Stimulated activated CD4-positive, alpha-beta T cell treated with anti-CD3 and anti-CD28 coated beads, Interleukin-2, amount 100 ng/mL, for 24 hours (primary cell): ENCODE results near the gene DNM2.
"Not testable (repeated sequence)": the region's sequence is repeated elsewhere in the genome, so short reads cannot be mapped to it uniquely, and the experiment has no call there.

Source experiments
- DNase-seq, 2 donors: peaks; one replicate each; pipeline ENCODE4 v3.0.0-alpha.2; 2020

The DNM2 gene

DNA sequence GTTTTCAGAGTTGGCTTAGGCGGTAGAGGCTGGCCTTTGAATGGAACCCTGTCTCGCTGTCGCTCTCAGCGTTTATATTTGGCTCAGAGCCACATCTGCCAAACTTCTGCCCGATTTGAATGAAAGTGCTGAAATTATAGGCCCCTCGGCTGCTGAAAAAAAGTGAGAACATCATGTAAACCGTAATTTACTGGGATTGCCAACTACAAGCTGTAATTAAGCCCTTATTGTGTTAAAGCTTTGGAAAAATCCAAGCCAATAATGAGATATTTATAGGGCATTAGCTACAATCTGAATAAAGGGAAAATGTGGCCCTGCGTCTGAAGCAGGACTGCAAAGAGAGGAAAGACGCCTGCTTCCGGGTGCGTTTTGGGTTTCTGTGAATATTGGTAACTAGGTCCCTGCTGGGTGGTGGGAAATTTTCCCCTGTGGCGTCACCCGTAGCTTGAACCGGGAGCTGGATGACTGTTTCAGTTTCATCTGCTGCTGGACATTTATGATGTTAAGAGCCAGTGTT is 9.9 kb downstream of the DNM2 start:
- DNase-seq, result no peak

DNA sequence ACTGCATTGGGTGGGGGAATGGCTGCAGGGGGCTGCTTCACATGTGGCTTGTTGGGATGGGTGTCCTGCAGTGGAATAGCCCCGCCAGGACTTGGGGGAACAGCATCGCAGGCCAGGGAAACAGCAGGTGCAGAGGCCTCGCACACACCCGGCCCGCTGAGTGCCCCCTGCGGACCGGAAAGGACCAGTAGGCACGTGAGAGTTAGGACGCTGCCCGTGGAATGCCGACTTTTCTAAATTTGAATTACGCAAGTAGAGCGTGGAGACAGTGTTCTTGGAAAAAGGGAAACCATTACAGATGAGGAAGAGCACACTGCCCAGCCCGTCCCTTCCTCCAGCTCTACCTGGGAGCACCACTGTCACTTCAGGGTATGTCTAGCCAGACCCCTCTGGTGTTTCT is 11.5 kb downstream of the DNM2 start:
- no peak for DNase-seq

DNA sequence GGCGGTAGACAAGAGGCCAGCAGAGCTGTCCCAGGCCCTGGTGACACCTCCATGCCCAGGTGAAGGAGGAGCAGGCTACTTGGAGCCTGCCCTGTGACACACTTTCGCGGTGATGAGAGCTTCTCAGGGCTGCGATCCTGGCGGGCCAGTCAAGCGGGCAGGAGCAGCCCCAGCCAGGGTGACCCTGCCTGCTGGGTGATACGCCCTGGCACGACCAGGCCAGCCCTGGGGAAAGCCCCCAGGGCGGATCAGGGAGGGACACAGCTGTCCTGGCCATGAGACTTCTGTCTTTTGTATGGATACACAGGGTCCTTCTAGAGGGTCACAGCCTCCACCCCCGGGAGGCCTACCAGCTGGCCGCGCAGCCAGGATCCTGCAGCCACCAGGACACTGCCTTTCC is 13.1 kb downstream of the DNM2 start:
- no peak for DNase-seq

DNA sequence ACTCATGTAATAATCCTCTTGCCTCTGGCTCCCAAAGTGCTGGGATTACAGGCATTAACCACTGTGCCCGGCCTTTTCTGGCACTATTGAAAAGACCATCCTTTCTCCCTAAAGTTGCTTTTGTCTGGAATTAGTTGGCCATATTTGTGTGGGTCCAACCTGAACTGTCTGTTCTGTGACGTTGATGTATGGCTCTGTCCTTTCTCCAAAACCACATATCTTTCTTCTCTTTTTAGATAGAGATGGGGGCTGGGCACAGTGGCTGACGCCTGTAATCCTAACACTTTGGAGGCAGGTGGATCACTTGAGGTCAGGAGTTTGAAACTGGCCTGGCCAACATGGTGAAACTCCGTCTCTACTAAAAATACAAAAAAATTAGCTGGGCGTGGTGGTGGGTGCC is 17.9 kb downstream of the DNM2 start:
- DNase-seq, result no peak

DNA sequence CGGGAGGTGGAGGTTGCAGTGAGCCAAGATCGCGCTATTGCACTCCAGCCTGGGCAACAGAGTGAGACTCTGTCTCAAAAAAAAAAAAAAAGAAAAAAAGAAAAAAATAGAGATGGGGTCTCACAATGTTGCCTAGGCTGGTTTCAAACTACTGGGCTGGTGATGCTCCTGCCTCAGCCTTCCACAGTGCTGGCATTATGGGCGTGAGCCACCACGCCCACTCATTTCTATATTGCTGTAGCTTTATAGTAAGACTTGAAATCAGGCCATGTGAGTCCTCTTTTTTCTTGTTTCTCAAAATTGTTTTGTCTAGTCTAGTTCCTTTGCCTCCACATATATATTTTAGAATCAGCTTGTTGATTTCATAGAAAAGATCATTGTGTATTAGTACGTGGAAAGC is 18.3 kb downstream of the DNM2 start:
- no peak for DNase-seq

DNA sequence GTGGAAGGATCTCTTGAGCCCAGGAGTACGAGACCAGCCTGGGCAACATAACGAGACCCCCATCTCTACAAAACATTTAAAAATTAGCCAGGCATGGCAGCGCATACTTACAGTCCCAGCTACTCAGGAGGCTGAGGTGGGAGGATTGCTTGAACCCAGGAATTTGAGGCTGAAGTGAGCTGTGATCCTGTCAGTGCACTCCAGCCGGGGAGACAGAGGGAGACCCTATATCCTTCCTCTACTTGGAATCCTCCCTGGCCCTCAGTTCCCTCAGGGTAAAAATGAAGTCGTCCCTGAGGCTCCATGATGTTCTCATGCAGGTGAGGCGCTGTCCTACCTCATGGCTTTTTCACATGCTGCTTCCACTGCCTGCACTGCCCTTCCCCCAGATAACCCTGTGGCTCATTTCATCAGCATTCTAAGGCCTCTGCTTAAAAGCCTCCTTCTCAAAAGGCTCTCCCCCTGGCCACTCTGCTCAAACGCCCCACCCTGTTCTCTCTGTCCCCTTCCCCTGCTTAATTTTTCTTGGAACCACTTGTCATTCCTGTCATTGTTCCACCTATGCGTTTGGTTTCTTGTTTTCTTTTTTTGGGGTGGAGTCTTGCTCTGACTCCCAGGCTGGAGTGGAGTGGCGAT is 19.2 kb downstream of the DNM2 start:
- no peak for DNase-seq

DNA sequence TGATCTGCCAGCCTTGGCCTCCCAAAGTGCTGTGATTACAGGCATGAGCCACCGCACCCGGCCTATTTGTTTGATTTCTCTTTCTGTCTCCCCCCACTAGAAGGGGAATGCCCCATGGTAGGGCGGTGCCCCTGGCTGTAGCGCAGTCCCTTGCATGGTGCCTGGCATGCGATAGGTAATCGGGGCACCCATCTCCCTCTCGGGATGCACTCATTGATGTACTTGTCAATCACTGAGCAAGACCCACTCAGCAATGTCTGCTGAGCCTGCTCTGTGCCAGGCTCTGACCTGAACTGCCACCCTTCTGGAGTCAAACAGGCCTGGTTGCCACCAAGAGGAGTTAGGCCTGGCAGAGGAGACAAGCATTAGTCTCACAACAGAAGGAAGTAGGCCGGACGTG is 19.8 kb downstream of the DNM2 start:
- no peak for DNase-seq

DNA sequence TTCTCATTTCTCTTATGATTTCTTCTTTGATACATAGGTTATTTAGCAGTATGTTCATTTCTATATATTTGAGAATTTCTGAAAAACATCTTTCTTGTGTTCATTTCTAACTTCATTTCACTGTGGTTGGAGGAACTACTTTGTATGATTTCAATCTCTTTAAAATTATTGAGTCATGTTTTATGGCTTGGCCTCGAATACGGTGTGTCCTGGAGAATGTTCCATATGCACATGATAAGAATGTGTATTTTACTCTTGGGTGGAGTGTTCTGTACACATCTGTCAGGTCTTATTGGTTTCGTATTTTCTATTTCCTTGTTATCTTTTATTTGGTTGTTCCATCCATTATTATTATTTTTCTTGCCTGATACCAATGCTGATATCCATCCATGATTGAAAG is 22.9 kb downstream of the DNM2 start:
- no peak for DNase-seq

DNA sequence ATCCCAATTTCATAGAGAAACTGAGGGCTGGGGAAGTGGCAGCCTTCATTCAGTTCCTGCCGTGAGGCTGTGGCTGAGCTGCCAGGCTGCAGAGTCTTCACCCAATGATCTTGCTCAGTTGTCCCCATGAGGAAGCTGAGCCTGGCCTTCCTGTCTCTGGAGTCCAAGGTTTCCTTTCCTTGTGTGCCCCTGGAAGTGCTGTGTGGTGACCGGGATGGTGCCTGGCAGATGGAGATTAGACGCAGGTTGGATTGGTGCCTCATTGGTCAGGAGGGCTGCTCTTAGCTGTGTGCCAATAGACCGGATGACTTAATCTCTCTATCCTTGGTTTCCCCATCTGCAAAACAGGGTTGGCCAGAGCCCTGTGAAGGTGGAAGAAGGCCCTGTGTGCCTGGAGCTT is 24.6 kb downstream of the DNM2 start:
- no peak for DNase-seq

DNA sequence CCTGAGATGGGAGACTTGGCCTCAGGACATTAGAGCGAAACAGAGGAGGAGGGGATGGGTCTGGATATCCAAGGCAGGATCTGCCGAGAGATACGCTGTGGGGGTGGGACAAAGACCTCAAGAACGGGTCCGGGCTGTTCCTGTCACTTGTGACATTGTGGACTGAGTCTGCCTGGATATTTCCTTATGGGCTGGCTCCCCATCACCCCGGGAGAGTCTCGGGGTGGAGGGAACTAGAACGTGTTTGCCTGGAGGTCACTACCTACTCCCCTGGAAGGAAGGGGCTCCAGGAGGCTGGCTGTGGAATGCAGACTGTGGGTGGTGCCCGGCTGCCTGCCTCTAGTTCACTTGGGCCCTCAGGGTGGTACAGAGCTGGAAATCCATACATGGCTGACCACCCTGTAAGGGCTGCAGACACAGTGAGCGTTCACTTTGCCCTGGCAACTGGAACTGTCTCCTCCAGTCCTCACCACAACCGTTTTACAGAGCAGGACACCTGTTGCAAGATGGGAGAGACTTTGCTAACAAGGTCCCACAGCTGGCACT is 26.4 kb downstream of the DNM2 start:
- DNase-seq, result no peak

DNA sequence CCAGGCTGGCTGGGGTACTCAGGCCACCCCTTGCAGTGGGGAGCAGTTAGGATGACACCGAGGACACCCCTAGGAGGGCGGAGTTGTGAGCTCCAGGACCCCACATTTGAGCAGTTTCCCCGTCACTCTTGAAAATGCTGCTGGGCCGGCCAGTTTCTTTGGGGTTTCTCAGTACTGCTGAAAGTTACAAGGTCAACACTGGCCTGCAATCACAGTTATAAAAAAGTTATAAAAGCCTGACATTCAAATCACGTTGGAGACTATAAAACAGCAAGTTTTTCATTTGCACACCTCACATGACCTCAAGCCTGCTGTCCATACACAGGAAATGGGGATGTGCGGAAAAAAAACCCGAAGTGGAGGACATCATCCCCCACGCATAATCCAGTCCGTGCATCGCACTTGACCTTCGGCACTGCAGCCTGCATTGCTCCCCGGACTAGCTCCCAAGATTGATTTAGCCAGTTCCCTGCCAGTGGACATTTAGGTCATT is 27.0 kb downstream of the DNM2 start:
- DNase-seq, result no peak

DNA sequence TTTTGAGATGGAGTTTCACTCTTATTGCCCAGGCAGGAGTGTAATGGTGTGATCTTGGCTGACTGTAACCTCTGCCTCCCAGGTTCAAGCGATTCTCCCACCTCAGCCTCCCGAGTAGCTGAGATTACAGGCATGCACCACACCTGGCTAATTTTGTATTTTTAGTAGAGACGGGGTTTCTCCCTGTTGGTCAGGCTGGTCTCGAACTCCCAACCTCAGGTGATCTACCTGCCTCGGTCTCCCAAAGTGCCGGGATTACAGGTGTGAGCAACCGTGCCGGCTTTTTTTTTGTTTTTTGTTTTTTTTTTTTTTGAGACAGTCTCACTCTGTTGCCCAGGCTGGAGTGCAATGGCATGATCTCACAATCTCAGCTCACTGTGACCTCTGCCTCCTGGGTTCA is 28.6 kb downstream of the DNM2 start:
- not testable (repeated sequence) for DNase-seq

DNA sequence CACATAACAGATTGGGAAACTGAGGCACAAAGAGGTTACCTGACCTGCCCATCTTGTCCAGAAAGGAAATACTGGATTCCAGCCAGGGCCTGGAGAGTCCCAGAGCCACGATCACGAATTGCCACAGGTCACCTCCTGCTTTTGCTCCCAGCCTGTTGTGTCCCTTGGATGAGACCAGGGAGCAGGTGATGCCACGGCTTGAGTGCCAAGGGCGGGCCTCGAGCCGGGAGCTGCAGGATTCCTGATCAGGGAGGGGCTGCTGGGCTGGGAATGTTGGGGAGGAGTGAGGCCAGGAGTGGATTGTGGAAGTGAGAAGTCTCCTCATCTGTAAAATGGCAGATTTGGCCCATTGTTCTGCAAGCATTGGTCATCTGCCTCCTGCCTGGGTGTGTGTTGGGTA is 29.4 kb downstream of the DNM2 start:
- no peak for DNase-seq

DNA sequence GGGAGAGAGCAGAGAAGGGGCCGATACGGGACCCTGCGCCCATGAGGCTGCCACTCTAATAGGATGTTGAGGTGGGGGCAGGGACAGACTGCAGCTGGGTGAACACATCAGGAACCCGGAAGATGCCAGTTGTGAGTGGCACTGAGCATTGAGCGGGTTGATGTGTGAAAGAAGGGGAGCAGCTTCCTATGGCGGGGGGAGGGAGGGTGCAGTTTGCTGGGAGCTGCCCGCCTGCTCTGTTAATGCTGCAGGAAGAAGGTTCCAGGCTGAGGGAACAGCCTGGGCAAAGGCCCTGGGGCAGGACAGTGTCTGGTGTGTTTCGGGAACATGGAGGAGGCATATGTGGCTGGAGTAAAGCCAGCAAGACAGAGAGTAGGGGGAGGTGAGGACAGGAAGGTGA is 29.8 kb downstream of the DNM2 start:
- no peak for DNase-seq

DNA sequence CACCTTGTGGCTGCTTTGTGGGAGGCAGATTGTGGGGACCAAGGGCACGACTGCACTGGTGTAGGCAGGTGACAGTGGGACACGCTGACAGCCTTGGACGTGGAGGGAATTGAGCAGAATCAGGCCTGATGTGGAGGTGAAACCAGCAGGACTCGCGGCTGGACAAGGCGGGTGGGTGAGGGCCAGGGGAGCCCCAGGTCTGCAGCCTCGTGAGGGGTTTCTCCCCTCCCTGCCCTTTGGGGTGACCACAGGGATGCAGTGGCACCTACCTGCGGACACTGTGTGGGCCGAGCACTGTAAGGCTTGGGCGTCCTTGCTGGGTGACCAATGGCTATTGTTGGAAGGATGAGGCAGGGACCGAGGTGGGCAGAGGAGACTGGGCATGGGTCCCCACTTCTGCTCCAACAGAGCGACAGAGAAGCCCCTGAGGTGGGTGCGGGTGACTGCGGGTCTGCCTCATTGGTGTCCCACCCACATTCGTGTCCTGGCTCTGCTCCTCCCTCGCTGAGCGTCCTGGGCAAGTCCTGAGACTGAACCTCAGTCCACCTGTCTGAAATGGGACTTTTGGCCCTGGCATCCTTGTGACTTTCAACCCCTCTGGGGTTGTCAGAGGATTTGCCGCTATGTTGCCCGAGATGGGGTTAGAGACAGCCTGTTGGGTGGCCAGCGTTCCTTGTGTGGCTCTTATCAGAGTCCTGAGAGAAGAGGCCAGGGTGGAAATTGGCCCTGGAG is 30.5 kb downstream of the DNM2 start:
- no peak for DNase-seq

DNA sequence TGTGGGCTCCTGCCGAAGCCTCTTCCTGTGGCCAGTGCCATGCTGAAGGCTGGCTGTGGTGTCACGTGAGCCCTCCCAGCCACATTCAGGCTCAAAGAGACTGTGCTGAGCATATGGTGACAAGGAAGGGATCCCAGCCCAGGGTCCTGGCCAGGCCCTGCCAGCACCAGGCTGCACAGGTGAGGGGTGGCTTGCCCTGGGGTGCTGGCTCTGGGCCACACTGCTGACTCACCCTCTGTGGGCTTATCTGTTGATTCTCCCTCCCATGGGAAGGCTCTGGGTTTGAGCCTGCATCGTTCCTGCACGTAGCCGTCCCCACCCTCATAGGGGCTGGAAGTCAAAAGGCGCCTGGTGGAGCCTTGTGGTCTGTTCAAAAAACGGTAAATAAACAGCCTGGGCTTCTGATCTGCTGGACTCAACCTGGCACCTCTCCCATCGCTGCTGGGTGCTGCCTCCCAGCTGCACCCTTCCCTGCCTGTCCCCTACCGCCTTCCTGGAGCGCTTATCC is 31.1 kb downstream of the DNM2 start:
- DNase-seq, result no peak

DNA sequence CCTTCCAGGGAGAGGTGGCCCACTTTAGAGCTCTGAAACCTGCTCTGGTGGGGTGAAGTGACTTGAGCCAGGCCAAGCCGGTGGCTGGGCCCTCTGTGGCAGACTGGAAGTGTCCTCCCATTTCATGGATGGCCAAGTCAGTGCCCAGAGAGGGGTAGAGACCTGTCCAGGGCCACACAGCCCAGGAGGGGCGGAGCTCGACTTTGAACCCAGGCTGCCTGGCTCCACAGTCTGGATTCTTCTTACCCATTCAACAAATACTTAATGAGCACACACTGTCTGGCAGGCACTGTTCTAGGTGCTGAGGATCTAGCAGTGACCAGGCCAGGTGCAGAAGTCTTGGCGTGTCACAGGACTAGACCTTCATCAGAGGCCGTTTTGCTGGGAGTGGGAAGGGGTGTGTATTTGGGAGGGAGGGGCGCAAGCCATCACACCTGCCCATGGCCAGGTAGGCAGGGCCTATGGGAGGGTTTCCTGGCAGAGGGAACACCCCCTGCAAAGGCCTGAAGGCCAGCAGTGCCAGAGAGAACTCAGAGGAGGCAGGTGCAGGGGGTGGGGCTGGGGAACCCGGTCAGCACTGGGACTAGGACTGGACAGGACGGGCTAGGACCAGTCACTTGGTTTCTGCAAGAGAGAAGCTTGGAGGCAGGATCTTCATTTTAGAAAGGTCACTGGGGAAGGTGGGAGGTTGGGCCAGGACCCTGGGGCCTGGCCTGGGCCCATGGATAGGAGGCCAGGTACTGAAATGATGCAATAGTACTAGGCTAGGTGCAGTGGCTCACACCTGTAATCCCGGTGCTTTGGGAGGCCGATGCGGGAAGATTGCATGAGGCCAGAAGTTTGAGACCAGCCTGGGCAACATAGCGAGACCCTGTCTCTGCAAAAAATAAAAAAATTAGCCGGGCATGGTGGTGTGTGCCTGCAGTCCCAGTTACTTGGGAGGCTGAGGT is 31.8 kb downstream of the DNM2 start:
- no peak for DNase-seq

DNA sequence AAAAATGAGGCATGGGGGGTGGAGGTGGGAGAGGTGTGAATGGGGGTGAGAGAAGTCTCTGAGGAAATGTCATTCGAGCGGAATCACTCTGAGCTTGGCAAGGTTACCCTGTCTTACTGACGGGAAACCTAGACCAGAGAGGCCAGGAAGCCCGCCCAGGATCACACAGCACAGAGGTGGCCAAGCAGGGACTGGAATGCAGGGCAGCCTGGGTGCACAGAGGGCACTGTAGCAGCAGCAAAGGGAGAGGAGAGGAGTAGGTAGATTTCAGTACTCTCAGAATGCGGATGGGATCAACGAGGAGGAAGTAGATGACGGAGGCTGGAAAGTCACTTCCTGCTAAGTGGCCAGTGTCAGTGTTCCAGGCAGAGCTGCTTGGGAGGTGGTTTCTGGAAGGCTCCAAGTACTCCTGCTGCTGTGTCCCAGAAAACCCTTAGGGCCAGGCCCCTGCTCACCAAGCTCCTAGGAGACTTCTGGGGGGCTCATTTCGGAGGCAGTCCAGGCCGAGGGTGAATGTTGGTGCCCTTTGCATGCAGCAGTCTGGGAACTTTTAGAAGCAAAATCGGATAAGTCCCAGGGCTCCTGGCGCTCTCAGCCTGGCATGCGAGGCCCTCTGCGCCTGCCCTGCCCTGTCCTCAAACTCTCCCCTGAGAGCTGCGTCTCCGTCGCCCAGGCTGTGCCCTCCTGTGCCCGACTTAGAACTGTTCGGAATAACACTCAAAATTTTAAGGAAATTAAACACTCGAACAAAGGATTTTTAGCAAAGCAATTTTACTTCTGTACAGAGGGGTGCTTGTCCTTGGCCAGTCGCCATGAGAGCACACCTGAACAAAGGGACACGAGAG is 33.5 kb downstream of the DNM2 start:
- no peak for DNase-seq

DNA sequence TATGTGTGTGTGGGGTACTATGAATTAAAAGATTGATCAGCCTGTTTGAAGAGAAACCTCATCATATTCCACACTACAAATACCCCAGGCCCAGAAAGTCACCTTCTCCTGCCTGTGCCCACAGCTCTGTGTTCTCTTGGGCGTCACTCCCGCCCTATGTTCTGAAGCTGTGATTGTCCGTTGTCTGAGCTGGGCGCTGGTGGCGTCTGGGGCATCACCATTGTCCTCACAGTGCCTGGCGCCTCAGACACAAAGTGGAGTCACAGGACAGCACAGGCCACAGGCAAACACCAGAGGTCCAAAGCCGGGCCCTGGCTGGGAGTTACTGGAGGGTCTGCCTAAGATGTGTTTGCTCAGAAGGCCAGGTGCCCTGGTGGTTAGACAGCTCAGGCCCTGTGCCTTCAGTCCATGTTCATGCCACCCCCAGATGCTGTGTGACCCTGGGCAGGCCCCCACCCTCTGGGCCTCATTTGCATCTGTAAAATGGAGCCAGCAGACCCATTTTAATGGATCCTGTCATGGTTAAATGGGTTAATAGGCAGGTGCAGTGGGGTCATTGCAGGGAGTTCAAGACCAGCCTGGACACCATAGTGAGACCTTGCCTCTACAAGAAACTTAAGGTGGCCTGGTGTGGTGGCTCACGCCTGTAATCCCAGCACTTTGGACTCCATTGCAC is 34.5 kb downstream of the DNM2 start:
- no peak for DNase-seq

DNA sequence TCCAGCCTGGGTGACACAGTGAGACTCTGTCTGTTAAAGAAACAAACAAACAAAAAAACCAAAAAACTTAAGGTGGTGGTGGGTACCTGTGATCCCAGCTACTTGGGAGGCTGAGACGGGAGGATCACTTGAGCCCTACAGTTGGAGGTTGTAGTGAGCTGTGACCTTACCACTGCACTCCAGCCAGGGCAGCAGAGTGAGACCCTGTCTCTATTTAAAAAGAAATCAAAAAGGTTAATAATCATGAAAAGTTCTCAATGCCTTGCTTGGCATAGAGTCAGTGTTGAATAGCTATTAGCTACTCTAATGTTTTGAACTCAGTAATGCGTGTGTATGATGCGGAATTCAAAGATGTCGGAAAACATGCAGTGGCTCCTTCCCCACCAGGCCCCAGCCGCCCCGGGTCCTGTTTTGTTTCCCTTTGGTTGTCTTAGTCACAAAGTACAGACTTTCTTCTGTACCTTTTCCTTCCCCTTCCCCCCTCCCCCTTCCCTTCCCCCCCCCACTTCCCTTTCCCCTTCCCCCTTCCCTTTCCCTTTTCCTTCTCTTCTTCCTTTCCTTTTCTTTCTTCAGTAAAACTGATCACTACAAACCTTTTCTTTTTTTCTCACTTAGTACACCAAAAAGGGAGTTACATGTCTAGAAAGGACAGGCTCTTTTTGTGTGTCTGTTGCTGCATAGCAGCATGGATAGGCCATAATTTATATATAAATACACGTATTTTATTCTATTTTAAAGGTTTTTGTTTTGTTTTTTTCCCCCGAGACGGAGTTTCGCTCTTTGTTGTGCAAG is 35.2 kb downstream of the DNM2 start:
- DNase-seq, result no peak
